Activated CD4-positive, alpha-beta T cell treated with anti-CD3 and anti-CD28 coated beads, Interleukin-2, amount 50 U/mL, for 24 hours (primary cell): ENCODE measurements around the gene NLK.
"Not testable (repeated sequence)": the region's sequence is repeated elsewhere in the genome, so short reads cannot be mapped to it uniquely, and the experiment has no call there.

Experiments
- DNase-seq, 2 donors: peaks; one replicate each; pipeline ENCODE4 v3.0.0-alpha.2; 2020; ENCODE audit warnings: low read depth in 1 of 2, low spot score in 1 of 2

Gene NLK

GRCh38 chr17:28189667-28190066, 147.2 kb downstream of the NLK start:
- DNase-seq = no peak

GRCh38 chr17:28191018-28191417, 148.5 kb downstream of the NLK start:
- DNase-seq = no peak

GRCh38 chr17:28193241-28193640, 150.8 kb downstream of the NLK start:
- no peak for DNase-seq

GRCh38 chr17:28194382-28194781, 151.9 kb downstream of the NLK start:
- no peak for DNase-seq

GRCh38 chr17:28196636-28197035, 154.2 kb downstream of the NLK start:
- no peak for DNase-seq

GRCh38 chr17:28199115-28199514, 156.6 kb downstream of the NLK start:
- no peak for DNase-seq

GRCh38 chr17:28199728-28200127, 157.3 kb downstream of the NLK start:
- DNase-seq = no peak

GRCh38 chr17:28201315-28201714, 158.8 kb downstream of the NLK start:
- no peak for DNase-seq

GRCh38 chr17:28204244-28204643, 161.8 kb downstream of the NLK start:
- DNase-seq = no peak

GRCh38 chr17:28204751-28205150, 162.3 kb downstream of the NLK start:
- DNase-seq = no peak

- no peak for DNase-seq
These were observed 163.8 kb downstream of the NLK start for GRCh38 chr17:28206292-28206691.

GRCh38 chr17:28211811-28212210, 169.3 kb downstream of the NLK start:
- DNase-seq = no peak

- not testable (repeated sequence) for DNase-seq
These were observed 171.1 kb downstream of the NLK start for GRCh38 chr17:28213578-28213977.

GRCh38 chr17:28216052-28216451, 173.6 kb downstream of the NLK start:
- DNase-seq = no peak

- DNase-seq = no peak
These were observed 174.1 kb downstream of the NLK start for GRCh38 chr17:28216528-28216927.

- DNase-seq = no peak
These were observed 177.3 kb downstream of the NLK start for GRCh38 chr17:28219771-28220170.

- DNase-seq = no peak
These were observed 179.4 kb downstream of the NLK start for GRCh38 chr17:28221751-28222414.

- DNase-seq = no peak
These were observed 182.8 kb downstream of the NLK start for GRCh38 chr17:28225271-28225670.

- DNase-seq = no peak
These were observed 183.4 kb downstream of the NLK start for GRCh38 chr17:28225867-28226266.

GRCh38 chr17:28226563-28227315, 184.3 kb downstream of the NLK start:
- no peak for DNase-seq

- no peak for DNase-seq
These were observed 185.0 kb downstream of the NLK start for GRCh38 chr17:28227316-28228108.
